Thoracic aorta (tissue), 2 donors: ENCODE measurements around the gene PAM. TPM values are rescaled to one million over a fixed set of nuclear protein-coding genes. Genes with fewer than 3 reads are reported as not detected.

Experiments
- ATAC-seq: fragments of 150-250 bp; one replicate; pipeline ENCODE4 v1.8.0; 2017; ENCODE audit warnings: low read depth; ENCODE audit not compliant: insufficient number of reproducible peaks, low FRiP score
- DNase-seq: peaks from one replicate; pipeline ENCODE4 v3.0.0-alpha.2; 2020; ENCODE audit warnings: low spot score
- H3K27ac ChIP-seq, 2 donors: fragments of 200-600 bp; sonication (generic); 1 replicate in 1 of 2; 2 replicates in 1 of 2; pipeline ENCODE4 v1.5.1; 2016; ENCODE audit warnings: mild to moderate bottlenecking in 2 of 2, moderate library complexity in 2 of 2
- H3K27me3 ChIP-seq: fragments of 200-600 bp; sonication (generic); replicated peaks from 2 replicates; pipeline ENCODE4 v1.6.0; 2016; ENCODE audit warnings: mild to moderate bottlenecking; ENCODE audit not compliant: insufficient read depth
- H3K36me3 ChIP-seq: fragments of 200-600 bp; sonication (generic); one replicate; pipeline ENCODE4 v1.5.1; 2016
- H3K4me1 ChIP-seq, 2 donors: fragments of 200-600 bp; sonication (generic); 1 replicate in 1 of 2; 2 replicates in 1 of 2; pipeline versions ENCODE4 v1.5.1 to v1.6.0; 2016; ENCODE audit warnings: low read depth in 2 of 2, mild to moderate bottlenecking in 1 of 2; ENCODE audit not compliant: control insufficient read depth in 1 of 2
- H3K4me3 ChIP-seq: fragments of 200-600 bp; sonication (generic); 2 replicates; pipeline ENCODE4 v1.5.1; 2016; ENCODE audit warnings: mild to moderate bottlenecking
- H3K9me3 ChIP-seq: fragments of 200-600 bp; sonication (generic); 2 replicates; pipeline ENCODE4 v1.5.1; 2016
- total RNA-seq, 2 donors: library from RNA; depleted of rRNA; stranded (reverse); fragments of >200 nt; gene quantifications; one replicate each; pipeline versions ENCODE4 v1.1.0 to v1.2.3, GENCODE V29; 2016
- TF ChIP-seq, protein P1 (sequence below): fragments of 200-600 bp; sonication (generic); IDR thresholded peaks from one replicate; pipeline ENCODE4 v1.5.1; 2019; ENCODE audit warnings: antibody characterized with exemption

The PAM gene
- 100 to 1,000 TPM; 571 to 806 TPM for total RNA-seq

DNA sequence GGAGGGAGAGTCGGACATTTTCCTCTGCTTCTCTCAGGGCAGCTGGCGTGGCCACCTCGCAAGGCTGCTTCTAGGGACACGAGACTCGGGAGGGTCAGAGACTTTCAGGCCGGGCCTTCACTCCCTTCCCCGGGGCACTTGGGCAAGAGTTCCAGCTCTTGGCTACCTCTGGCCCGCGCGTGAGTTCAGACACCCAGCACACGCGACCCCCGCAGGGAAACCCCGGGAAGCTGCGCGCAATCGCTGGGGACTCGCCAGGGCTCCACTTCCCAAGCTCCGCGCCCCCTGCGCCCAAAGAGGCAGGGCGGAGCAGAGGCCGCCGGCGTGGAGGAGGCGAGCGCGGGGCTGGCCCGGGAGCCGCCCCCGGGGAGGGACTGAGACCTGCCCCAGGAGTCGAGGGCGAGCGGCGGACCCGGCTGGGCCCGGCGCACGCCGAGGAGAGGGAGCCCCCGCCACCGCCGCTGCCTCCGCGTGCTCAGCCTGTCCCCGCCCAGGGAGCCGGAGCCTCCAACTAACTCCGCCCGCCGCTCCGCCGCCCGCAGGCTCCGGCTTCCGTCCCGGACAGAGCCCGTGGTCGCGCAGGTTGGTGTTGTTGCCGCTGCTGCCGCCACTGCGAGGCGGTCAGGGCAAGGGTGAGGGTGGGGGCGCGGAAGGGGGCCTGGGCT lies at the start of gene PAM:
Gene PAM (plus strand): TSS at position 539 of the 665 bp plus-strand sequence. CDS start 110,891 bp downstream, outside the sequence.
- no peaks in the 10 kb centered on the region for H3K36me3 ChIP-seq
- TF ChIP-seq, protein P1, sequence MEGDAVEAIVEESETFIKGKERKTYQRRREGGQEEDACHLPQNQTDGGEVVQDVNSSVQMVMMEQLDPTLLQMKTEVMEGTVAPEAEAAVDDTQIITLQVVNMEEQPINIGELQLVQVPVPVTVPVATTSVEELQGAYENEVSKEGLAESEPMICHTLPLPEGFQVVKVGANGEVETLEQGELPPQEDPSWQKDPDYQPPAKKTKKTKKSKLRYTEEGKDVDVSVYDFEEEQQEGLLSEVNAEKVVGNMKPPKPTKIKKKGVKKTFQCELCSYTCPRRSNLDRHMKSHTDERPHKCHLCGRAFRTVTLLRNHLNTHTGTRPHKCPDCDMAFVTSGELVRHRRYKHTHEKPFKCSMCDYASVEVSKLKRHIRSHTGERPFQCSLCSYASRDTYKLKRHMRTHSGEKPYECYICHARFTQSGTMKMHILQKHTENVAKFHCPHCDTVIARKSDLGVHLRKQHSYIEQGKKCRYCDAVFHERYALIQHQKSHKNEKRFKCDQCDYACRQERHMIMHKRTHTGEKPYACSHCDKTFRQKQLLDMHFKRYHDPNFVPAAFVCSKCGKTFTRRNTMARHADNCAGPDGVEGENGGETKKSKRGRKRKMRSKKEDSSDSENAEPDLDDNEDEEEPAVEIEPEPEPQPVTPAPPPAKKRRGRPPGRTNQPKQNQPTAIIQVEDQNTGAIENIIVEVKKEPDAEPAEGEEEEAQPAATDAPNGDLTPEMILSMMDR: no peak
- ATAC-seq (peak; percentile 29), DNase-seq (peak; percentile 28)
- H3K27me3 ChIP-seq: no peaks in the 10 kb centered on the region
- peak within 1 kb of the TSS; percentile 93 to 95 for H3K27ac ChIP-seq
- H3K4me1 ChIP-seq: peaks cover 29 to 42% of the 10 kb centered on the region in 2 donors
- no peaks in the 10 kb centered on the region for H3K9me3 ChIP-seq
- peak within 1 kb of the TSS; percentile 92 for H3K4me3 ChIP-seq

DNA sequence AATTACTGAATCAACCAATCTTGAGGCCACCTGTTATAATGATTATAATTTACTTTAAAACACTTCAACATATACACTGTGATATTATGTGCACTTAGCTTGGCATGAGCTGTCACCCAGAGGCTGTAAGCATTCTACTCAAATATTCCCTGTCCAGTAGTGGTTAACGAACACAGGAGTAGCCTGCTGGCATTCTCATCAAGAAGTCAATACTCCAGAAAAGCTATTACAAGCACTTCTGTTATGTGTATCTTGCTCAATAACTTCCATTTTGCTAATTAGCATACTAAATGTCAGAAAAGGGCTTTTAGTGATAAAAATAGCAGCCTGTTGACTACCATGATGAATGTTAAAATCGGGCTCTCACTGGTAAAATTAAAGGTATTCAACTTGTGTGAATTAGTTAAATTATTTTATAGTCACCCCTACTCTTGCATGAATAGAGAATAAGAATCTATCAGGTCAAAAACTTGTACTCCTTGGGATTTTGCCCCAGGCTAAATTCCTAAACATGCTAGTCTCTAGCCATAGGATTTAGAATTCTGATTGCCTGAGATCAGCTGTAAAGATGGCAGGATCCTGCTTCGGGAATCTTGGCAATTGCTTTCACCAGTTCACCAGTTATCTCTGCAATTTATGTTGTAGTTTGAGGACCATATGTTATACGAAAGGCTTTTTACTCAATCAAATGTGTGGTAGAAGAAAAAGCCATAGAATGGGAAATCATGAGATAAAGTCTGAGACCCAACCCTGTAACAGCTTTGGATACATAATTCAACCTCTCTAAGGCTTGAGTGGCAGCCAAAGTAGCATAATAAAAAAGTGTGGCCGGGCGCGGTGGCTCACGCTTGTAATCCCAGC lies 43.4 kb upstream of the PAM start:
- no peaks in the 10 kb centered on the region for H3K36me3 ChIP-seq
- TF ChIP-seq, protein P1: no peak
- no peaks in the 10 kb centered on the region for H3K9me3 ChIP-seq
- H3K27me3 ChIP-seq: no peaks in the 10 kb centered on the region
- H3K4me1 ChIP-seq: no peaks in the 10 kb centered on the region
- no peak overlapping the region for H3K4me3 ChIP-seq
- H3K27ac ChIP-seq: no peak overlapping the region
- DNase-seq (no peak), ATAC-seq (no peak)

DNA sequence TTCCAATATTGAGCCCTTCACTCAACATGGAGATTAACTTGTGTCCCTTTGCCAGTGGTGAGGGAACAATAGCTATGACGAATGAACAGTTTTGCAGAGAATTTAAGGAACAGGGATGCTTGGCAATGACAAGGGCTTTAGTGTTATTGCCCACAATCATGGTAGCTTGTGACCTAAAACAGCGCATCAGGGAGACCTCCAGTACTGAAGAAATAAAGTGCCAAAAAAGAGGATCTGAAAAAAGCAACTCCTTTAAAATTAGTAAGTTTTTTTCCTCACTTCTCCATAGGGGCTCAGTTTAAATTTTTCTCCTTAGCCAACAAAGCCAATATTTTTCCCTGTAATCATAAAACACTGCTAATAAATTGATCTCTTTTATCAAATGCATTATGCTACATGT lies 41.8 kb upstream of the PAM start:
- Histone ChIP-seq H3K4me3 (no peak overlapping the region), H3K36me3 (no peaks in the 10 kb centered on the region), H3K27ac (no peak overlapping the region), H3K27me3 (no peaks in the 10 kb centered on the region), H3K4me1 (no peaks in the 10 kb centered on the region), H3K9me3 (no peaks in the 10 kb centered on the region)
- TF ChIP-seq, protein P1: no peak
- ATAC-seq (no peak), DNase-seq (no peak)

DNA sequence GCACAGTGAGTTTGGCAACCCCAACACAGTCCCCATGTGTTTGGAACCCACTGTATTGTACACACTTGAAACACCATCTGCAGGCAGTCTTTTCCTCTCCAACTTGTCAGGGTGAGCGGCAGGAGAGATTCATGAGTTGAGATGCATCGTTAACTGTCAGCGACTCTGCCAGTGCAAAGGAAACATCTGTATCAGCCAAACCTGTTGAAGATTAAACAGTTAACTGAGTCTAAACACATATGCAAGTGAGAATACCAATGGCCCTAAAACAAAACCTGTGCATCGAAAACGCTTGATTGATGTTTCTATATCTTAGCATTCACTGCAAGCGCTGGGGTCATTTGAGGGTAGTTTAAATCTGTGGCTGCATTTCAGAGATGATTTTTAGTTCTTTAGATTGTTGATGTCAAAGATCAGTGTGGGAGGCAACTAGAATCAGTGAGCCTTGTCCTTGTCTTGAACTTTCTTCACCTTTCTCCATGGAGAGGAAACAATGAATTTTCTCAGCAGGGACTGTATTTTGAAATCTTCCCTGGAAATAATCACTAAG lies 41.3 kb upstream of the PAM start:
- Histone ChIP-seq H3K9me3 (no peaks in the 10 kb centered on the region), H3K36me3 (no peaks in the 10 kb centered on the region), H3K27me3 (no peaks in the 10 kb centered on the region), H3K4me3 (no peak overlapping the region), H3K4me1 (no peaks in the 10 kb centered on the region), H3K27ac (no peak overlapping the region)
- ATAC-seq: no peak
- DNase-seq: no peak
- TF ChIP-seq, protein P1: no peak

DNA sequence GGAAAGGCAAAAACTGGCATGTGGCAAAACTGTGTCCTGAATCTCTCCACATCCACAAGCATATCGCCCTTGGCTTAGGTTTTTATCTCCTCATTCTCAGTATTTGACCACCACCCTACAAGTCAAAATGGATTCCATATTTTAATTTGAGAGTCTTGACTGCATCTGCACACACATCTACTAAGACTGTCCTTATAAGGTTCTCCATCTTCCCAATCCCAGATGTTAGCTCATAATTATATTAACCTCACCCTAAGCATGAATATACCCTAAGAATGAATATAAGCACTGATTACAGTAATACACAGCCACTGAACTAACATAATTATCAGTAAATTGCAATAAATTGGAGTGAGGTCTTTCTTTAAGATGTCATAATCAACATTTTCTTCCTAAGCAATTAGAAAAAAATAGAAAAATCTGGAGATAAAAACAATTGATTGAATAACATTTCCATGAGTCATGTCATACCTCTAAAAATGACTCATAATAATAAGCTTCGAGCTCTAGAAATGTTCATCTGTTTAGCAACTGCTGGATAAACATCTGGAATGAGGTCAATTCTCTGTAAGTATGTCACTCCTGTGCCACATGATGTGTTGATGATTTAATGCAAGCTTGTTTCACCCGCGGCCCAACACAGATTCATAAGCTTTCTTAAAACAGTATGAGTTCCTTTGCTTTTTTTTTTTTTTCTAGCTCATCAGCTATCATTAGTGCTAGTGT lies 39.9 kb upstream of the PAM start:
- H3K36me3 ChIP-seq: no peaks in the 10 kb centered on the region
- H3K4me3 ChIP-seq: no peak overlapping the region
- no peaks in the 10 kb centered on the region for H3K4me1 ChIP-seq
- H3K9me3 ChIP-seq: no peaks in the 10 kb centered on the region
- TF ChIP-seq, protein P1: no peak
- no peak for ATAC-seq
- no peaks in the 10 kb centered on the region for H3K27me3 ChIP-seq
- DNase-seq: no peak
- H3K27ac ChIP-seq: no peak overlapping the region
